Osteoblast (primary cell): ENCODE data around the gene SLC16A6. TPM values are rescaled to one million over a fixed set of nuclear protein-coding genes. Genes with fewer than 3 reads are reported as not detected.
A peak's percentile ranks its signal among the peaks of the same experiment; 100 is the strongest.
"Not testable (repeated sequence)": the region's sequence is repeated elsewhere in the genome, so short reads cannot be mapped to it uniquely, and the experiment has no call there.

Experiments
- DNase-seq: peaks from one replicate; pipeline ENCODE4 v3.0.0; 2011; ENCODE audit warnings: low spot score, mixed read lengths; ENCODE audit not compliant: insufficient read length; ENCODE audit errors: missing footprints
- H2AFZ ChIP-seq: 2 replicates; pipeline ENCODE4 v1.6.0; 2011; ENCODE audit warnings: mild to moderate bottlenecking, low read length
- H3K27ac ChIP-seq: 2 replicates; pipeline ENCODE4 v1.5.1; 2011; ENCODE audit warnings: mild to moderate bottlenecking, low read depth, low read length, moderate library complexity
- H3K27me3 ChIP-seq: 2 replicates; pipeline ENCODE4 v1.6.0; 2012; ENCODE audit warnings: mild to moderate bottlenecking, control low read depth, inconsistent platforms, low read length, moderate library complexity; ENCODE audit not compliant: insufficient read depth
- H3K36me3 ChIP-seq: 2 replicates; pipeline ENCODE4 v1.5.1; 2011; ENCODE audit warnings: mild to moderate bottlenecking, low read length, control low read depth, moderate library complexity; ENCODE audit not compliant: insufficient read depth
- H3K4me1 ChIP-seq: 2 replicates; pipeline ENCODE4 v1.5.1; 2011; ENCODE audit warnings: mild to moderate bottlenecking, low read length, control low read depth, moderate library complexity; ENCODE audit not compliant: insufficient read depth
- H3K4me2 ChIP-seq: 2 replicates; pipeline ENCODE4 v1.6.0; 2011; ENCODE audit warnings: mild to moderate bottlenecking, low read length; ENCODE audit not compliant: insufficient read depth
- H3K4me3 ChIP-seq: fragments of 200-600 bp; sonication (generic); 3 replicates; pipeline ENCODE4 v1.5.1; 2012; ENCODE audit warnings: mild to moderate bottlenecking, low read length, inconsistent platforms; ENCODE audit not compliant: insufficient read depth
- H3K79me2 ChIP-seq: 2 replicates; pipeline ENCODE4 v1.6.0; 2012; ENCODE audit warnings: mild to moderate bottlenecking, low read length, control low read depth, inconsistent platforms; ENCODE audit not compliant: insufficient read depth
- H3K9me3 ChIP-seq: 2 replicates; pipeline ENCODE4 v1.5.1; 2011; ENCODE audit warnings: low read depth, low read length, control low read depth
- H4K20me1 ChIP-seq: 2 replicates; pipeline ENCODE4 v1.6.0; 2012; ENCODE audit warnings: mild to moderate bottlenecking, low read length, control low read depth; ENCODE audit not compliant: insufficient read depth
- CTCF ChIP-seq: IDR thresholded peaks from 2 replicates; pipeline ENCODE4 v1.5.1; 2011; ENCODE audit warnings: mild to moderate bottlenecking, low read depth, low read length, moderate library complexity; ENCODE audit errors: extremely low read depth
- total RNA-seq: library from RNA; depleted of rRNA; stranded (reverse); fragments of >200 nt; gene quantifications from 2 replicates; pipeline ENCODE4 v1.2.3, GENCODE V29; 2012

Gene SLC16A6
- total RNA-seq, 1 donor: 1.4 TPM

DNA sequence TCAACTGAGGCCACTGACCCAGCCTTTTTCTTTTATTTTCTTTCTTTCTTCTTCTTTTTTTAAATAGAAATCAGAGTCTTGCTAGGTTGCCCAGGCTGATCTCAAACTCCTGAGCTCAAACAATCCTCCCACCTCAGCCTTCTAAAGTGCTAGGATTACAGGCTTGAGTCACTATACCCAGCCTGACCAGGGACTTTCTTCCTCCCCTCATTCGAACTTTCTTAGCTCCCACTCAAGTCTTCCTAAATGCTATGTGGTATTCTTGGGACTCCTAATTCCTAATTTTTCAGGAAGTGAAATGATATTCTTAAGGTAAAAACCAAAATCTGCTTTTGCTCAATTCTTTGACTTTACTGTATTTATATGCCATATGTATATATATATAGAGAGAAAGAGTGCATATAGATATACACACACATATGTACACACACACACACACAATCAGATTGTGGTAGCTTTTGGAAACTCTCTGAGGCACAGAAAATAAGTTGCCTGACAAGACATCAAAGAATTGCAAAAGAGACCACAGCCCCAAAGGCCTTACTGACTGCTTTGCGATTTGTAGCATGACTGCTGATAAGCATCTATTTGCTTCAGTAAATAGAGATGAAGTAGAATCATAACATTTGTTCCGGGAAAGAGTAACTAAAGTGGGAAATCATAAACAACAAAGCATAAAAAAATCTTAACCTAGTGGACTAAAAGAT lies 52.6 kb downstream of the SLC16A6 start:
- H3K4me3 ChIP-seq: no peak overlapping the region
- no peaks in the 10 kb centered on the region for H3K36me3 ChIP-seq
- no peak overlapping the region for H3K4me2 ChIP-seq
- no peaks in the 10 kb centered on the region for H3K27me3 ChIP-seq
- no peak overlapping the region for H3K27ac ChIP-seq
- no peak for TF ChIP-seq CTCF
- no peaks in the 10 kb centered on the region for H4K20me1 ChIP-seq
- no peak for DNase-seq
- no peaks in the 10 kb centered on the region for H3K79me2 ChIP-seq
- no peak overlapping the region for H2AFZ ChIP-seq
- no peaks in the 10 kb centered on the region for H3K9me3 ChIP-seq
- peaks cover 8% of the 10 kb centered on the region for H3K4me1 ChIP-seq

DNA sequence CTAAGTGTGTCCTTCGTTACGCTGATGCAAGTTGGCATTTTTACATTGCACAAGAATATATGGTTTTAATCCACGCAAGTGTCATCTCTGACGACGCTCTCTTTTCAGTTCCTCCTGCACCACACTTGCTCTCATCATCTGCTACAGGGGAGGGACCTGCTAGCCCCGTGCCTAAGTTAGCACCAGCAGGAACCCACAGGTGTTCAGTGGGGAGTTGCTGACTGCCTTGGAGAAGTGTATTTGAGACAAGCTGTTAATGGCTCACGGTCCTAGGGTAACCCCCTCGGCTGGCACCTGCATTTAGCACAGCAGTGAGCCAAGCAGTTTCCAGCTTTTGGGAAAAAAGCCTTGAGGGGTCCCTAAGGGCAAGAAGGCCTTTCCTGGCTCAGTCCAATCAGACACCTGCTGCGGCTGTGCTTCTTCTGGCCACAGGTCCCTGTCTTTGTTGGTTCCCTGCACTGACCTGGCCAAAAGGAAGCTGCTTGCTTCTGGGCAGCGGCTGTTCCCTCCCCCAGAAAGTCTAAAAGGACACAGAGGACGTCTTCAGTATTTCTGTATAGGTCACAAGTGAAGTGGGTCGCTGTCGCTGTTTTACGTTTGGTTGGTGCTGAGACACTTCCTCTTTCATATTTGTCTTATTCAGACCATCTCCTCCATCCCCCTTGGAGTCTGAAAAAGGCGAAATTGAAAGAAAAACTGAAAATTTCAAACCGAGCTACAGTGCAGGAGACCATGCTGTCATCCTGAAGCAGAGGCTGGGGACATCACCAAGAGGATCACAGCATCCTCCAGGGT lies 53.4 kb downstream of the SLC16A6 start:
- not testable (repeated sequence) for H3K36me3 ChIP-seq, H2AFZ ChIP-seq, DNase-seq, H3K4me3 ChIP-seq, H3K79me2 ChIP-seq, H3K27me3 ChIP-seq, H3K4me1 ChIP-seq, H3K27ac ChIP-seq, H3K9me3 ChIP-seq, H4K20me1 ChIP-seq, H3K4me2 ChIP-seq

- not testable (repeated sequence) for H3K4me3 ChIP-seq, H4K20me1 ChIP-seq, H3K27me3 ChIP-seq, H3K36me3 ChIP-seq, H3K4me1 ChIP-seq, H3K9me3 ChIP-seq, DNase-seq, H3K79me2 ChIP-seq
- H2AFZ ChIP-seq: peak overlapping the region; percentile 82
- H3K27ac ChIP-seq: peak overlapping the region; percentile 73
- peak overlapping the region; percentile 36 for H3K4me2 ChIP-seq
Observed at GRCh38 chr17:68235336-68235791, 55.6 kb downstream of the SLC16A6 start.

- not testable (repeated sequence) for H3K9me3 ChIP-seq, H4K20me1 ChIP-seq, H3K79me2 ChIP-seq, H3K4me1 ChIP-seq, H3K36me3 ChIP-seq, H3K4me3 ChIP-seq, H3K27me3 ChIP-seq
- peak; percentile 92 for DNase-seq
- Histone ChIP-seq H3K27ac (peak overlapping the region; percentile 73), H2AFZ (peak overlapping the region; percentile 65), H3K4me2 (peak overlapping the region; percentile 36)
Observed at GRCh38 chr17:68234726-68235335, 56.1 kb downstream of the SLC16A6 start.

- H3K79me2 ChIP-seq, DNase-seq, H3K4me3 ChIP-seq, H3K9me3 ChIP-seq, H3K36me3 ChIP-seq, H3K4me1 ChIP-seq, H3K27ac ChIP-seq, H3K27me3 ChIP-seq, H4K20me1 ChIP-seq, H3K4me2 ChIP-seq, H2AFZ ChIP-seq: not testable (repeated sequence)
Observed at GRCh38 chr17:68232741-68233140, 58.2 kb downstream of the SLC16A6 start.
